GM18508 (cell line): Measurements from ENCODE around the gene ZFAND3.

Experiments used
- ATAC-seq: cut with Tn5 transposase; IDR thresholded peaks from one replicate; pipeline ENCODE4 v1.9.1; 2021; ENCODE audit warnings: moderate number of reproducible peaks; ENCODE audit not compliant: insufficient read depth, unreplicated experiment

ZFAND3 gene

DNA sequence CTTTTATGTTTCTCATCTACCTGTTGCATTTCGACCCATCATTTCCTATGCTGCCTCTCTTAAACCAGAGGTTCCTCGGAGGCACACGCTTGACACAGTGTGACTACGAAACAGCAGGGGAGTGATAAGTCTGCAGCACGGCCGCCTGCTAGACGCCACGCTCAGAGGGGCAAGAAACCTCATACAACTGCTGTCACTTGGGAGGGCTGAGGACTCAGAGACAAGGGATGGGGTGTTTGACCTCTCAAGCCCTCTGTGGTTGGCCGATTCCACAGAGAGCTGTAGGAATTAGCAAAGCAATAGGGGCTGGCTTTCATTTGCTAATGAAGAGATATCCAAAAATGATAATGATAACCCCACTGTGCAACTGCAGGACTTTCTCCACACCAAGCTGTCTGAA is 372.5 kb downstream of the ZFAND3 start:
- ATAC-seq, result no peak

DNA sequence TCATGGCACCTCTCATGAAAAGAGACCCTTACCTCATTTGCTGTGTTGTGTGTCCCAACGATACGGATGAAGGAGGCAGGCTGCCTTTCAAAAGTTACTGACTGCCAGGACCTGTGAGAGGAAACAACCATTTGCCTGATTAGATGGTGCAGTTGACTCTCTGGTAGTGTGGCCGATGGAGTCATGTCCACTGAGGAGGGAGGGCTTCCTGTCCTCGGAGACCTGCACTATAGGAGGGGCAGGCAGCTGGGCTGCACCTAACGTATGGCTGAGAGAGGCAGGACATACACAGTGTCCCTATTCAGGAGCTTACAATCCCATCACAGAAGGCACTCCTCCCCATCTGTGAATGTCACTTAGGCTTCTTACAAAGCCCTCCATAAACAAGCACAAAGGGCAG is 373.0 kb downstream of the ZFAND3 start:
- no peak for ATAC-seq

DNA sequence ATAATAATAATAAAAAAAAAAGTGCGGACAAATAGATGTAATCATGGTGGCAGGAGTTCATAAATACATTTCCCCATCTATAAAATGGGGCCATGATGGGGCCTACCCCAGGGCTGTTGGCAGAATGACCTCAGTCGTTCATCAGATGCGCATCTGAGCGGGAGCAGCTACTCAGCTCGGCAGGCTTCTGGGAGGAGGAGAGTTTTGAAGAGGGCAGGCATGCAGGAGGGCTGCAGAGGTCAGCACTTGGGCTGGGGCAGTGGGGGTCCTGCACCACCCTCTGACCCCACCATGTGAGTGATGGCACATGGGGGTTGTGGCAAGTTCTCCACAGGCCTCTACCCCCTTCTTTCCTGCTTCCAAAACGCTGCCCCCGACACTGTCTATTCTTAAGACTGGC is 373.5 kb downstream of the ZFAND3 start:
- ATAC-seq, result no peak

DNA sequence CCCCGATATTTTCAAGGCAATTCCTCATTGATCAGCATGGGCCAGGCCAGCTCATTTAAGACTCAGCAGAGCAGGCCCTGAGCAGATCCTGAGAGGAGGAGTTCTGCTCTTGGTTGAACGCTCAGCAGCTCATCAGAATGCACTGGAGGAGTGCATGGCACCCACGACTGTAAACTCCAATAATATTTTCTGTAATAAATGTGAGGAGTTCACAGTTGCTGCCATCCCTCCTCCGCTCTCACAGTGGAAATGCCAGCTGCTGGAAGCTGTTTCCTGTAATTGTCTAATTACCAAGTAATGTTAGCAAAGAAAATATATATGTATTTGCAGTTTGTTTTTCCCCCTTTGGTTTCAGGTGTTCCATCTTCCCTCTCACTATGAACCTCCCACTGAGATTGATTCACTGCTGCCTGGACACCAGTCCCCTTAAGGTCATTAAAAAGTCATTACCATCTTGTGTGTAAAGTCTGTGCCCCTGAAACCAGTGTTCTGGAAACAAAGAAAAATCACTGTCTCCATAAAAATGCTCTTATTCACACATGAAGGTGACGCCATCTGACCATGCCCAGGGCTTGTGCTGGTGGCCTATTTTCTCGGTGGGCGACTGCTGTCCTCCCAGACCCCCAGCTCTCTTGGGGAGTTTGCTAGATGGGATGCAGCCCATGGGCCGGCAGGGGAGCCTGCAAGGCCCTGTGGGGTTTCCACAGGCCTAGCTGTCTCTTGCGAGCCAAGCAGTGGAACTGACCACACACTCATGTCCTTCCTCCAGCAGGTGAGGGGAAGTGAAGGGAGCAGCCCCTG is 374.2 kb downstream of the ZFAND3 start:
- ATAC-seq, result no peak

DNA sequence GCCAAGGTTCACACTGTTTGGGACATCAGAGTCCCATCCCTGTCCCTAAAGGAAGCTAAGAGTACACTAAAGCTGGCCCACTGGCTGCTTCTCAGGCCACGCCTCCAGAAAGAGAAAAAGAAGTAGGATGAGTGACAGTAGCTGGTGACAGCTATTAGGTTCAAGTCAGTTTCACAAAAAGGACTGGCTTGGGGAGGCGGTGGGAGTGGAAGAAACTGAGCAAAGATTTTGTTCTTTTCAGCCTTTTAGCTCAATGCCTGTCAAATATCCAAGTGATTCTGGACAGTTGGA is 374.7 kb downstream of the ZFAND3 start:
- ATAC-seq, result no peak

DNA sequence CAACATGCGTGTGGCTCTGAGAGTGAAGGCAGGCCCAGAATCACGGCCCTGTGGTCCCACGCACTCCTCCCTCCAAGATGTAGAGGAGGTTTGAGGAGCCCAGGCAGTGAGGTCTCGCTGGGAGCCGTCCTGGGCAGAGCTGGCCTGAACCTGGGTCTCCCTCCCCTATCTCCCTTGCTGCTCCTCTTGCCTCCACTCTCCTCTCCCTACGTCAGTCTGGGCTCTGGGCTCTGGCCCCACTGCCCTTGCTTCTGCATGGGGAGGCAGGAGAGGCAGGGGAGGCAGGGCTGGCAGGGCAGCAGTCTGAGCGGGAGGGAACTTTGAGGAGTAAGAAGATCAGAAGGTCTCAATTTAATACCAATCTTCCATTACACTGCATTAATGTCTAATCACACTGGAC is 375.1 kb downstream of the ZFAND3 start:
- ATAC-seq, result no peak

DNA sequence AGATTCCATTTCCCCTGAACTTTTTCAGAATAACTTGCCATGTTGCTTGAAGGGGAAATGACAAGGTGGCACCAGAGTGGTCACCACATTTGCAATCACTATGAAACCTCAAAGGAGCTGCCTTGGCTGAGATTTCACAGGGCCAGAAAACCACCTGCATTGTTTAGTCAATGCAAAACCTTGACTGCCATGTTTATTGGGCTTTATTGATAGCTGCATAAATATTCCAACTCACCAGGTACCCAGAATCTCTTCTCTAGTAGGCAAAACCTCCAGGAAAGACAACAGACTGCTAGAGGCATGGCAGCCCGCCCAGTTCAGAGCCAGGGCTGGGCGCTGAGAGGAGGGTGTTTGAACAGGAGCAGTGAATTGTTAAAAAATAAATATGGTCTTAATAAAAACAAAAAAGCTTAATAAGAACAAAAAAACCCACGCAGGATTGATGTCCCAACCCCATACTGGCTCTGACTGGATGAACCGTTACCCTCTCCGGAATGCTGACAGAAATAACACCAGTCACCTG is 375.6 kb downstream of the ZFAND3 start:
- ATAC-seq, result no peak

DNA sequence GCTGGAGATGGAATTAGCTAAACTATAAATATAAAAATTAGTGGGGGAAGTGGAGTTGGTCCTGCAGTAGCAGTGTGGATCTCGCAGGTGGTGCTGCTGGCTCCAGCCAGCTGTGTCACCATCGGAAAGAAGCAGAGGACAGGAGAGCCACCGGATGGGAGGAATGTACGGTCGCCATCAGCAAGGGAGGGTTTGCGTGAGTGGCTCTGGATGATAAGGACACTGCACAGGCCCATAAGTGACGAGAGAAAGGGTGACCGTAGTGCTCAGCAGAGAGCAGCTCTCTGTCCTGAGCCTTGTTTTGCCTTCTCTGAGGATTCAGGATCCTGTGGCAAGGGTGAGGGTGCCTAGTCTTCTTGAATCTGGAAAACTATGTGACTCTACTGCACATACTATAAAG is 378.7 kb downstream of the ZFAND3 start:
- no peak for ATAC-seq
